Measurements from ENCODE around the gene MAGI1.

MAGI1 gene

GRCh38 chr3:65795166-65795565 is 243.6 kb downstream of the MAGI1 start:
- no peak for DNase-seq (ENCODE audit: low spot score)

- DNase-seq (ENCODE audit: low spot score) = peak; percentile 47
Observed at GRCh38 chr3:65793495-65794200, 245.1 kb downstream of the MAGI1 start.

GRCh38 chr3:65788461-65788860 is 250.3 kb downstream of the MAGI1 start:
- no peak for DNase-seq (ENCODE audit: low spot score)

GRCh38 chr3:65787827-65788226 is 250.9 kb downstream of the MAGI1 start:
- no peak for DNase-seq (ENCODE audit: low spot score)

GRCh38 chr3:65787340-65787739 is 251.4 kb downstream of the MAGI1 start:
- DNase-seq (ENCODE audit: low spot score) = no peak

- no peak for DNase-seq (ENCODE audit: low spot score)
Observed at GRCh38 chr3:65786890-65787289, 251.8 kb downstream of the MAGI1 start.

GRCh38 chr3:65785065-65785645 is 253.6 kb downstream of the MAGI1 start:
- DNase-seq (ENCODE audit: low spot score) = peak; percentile 59

- DNase-seq (ENCODE audit: low spot score) = no peak
Observed at GRCh38 chr3:65783117-65783516, 255.6 kb downstream of the MAGI1 start.

- no peak for DNase-seq (ENCODE audit: low spot score)
Observed at GRCh38 chr3:65781594-65781993, 257.1 kb downstream of the MAGI1 start.

- DNase-seq (ENCODE audit: low spot score) = no peak
Observed at GRCh38 chr3:65779390-65779789, 259.3 kb downstream of the MAGI1 start.

GRCh38 chr3:65778968-65779367 is 259.8 kb downstream of the MAGI1 start:
- DNase-seq (ENCODE audit: low spot score) = no peak

- no peak for DNase-seq (ENCODE audit: low spot score)
Observed at GRCh38 chr3:65777050-65777449, 261.7 kb downstream of the MAGI1 start.

GRCh38 chr3:65776494-65776893 is 262.2 kb downstream of the MAGI1 start:
- no peak for DNase-seq (ENCODE audit: low spot score)

- DNase-seq (ENCODE audit: low spot score) = no peak
Observed at GRCh38 chr3:65776081-65776480, 262.6 kb downstream of the MAGI1 start.

- no peak for DNase-seq (ENCODE audit: low spot score)
Observed at GRCh38 chr3:65772758-65773157, 266.0 kb downstream of the MAGI1 start.

- DNase-seq (ENCODE audit: low spot score) = no peak
Observed at GRCh38 chr3:65767551-65767950, 271.2 kb downstream of the MAGI1 start.

GRCh38 chr3:65762235-65762580 is 276.5 kb downstream of the MAGI1 start:
- no peak for DNase-seq (ENCODE audit: low spot score)

GRCh38 chr3:65761446-65762234 is 277.1 kb downstream of the MAGI1 start:
- no peak for DNase-seq (ENCODE audit: low spot score)

- no peak for DNase-seq (ENCODE audit: low spot score)
Observed at GRCh38 chr3:65758876-65759598, 279.7 kb downstream of the MAGI1 start.

GRCh38 chr3:65758438-65758837 is 280.3 kb downstream of the MAGI1 start:
- DNase-seq (ENCODE audit: low spot score) = no peak

- no peak for DNase-seq (ENCODE audit: low spot score)
Observed at GRCh38 chr3:65752636-65753035, 286.1 kb downstream of the MAGI1 start.

GRCh38 chr3:65751123-65751700 is 287.5 kb downstream of the MAGI1 start:
- DNase-seq (ENCODE audit: low spot score) = no peak

All from LoVo (cell line).